Lower leg skin (tissue), 4 donors: ENCODE results near the gene ERICH2. TPM values are rescaled to one million over a fixed set of nuclear protein-coding genes. Genes with fewer than 3 reads are reported as not detected.

Source experiments
- DNase-seq, 2 donors: peaks; one replicate each; pipeline ENCODE4 v3.0.0-alpha.2; 2019; ENCODE audit warnings: low spot score in 2 of 2
- H3K4me3 ChIP-seq: fragments of 200-600 bp; sonication (generic); 2 replicates; pipeline ENCODE4 v1.5.1; 2017; ENCODE audit warnings: mild to moderate bottlenecking, low read depth; ENCODE audit not compliant: poor library complexity, severe bottlenecking
- POLR2A ChIP-seq, 2 donors: fragments of 450-650 bp; IDR thresholded peaks; one replicate each; pipeline ENCODE4 v1.6.1; 2016 to 2017; ENCODE audit warnings: antibody characterized with exemption in 2 of 2, mild to moderate bottlenecking in 1 of 2, moderate library complexity in 1 of 2
- WGBS, 2 donors: methylation state at CpG; one replicate each; pipeline ENCODE4 v1.1.5; 2018; 5-methylcytosine and 5-hydroxymethylcytosine counted together
- intact Hi-C: fragments of 100-400 bp; cut with DNase I; formaldehyde crosslinking; loops from one replicate; pipeline ENCODE4 v1.15.0; 2023; ENCODE audit warnings: low total_unique reads
- total RNA-seq, 4 donors: library from RNA; depleted of rRNA; stranded (reverse); fragments of >200 nt; gene quantifications; one replicate each; pipeline ENCODE4 v1.1.0, GENCODE V29; 2016
- TF ChIP-seq, protein P1 (sequence below), 3 donors: fragments of 450-650 bp; IDR thresholded peaks; one replicate each; pipeline ENCODE4 v1.5.1; 2016; ENCODE audit warnings: antibody characterized with exemption in 3 of 3, mild to moderate bottlenecking in 3 of 3, moderate library complexity in 2 of 3

The ERICH2 gene
- total RNA-seq, 4 donors from 2014 or later, result 0.58 TPM; not detected in 3

DNA sequence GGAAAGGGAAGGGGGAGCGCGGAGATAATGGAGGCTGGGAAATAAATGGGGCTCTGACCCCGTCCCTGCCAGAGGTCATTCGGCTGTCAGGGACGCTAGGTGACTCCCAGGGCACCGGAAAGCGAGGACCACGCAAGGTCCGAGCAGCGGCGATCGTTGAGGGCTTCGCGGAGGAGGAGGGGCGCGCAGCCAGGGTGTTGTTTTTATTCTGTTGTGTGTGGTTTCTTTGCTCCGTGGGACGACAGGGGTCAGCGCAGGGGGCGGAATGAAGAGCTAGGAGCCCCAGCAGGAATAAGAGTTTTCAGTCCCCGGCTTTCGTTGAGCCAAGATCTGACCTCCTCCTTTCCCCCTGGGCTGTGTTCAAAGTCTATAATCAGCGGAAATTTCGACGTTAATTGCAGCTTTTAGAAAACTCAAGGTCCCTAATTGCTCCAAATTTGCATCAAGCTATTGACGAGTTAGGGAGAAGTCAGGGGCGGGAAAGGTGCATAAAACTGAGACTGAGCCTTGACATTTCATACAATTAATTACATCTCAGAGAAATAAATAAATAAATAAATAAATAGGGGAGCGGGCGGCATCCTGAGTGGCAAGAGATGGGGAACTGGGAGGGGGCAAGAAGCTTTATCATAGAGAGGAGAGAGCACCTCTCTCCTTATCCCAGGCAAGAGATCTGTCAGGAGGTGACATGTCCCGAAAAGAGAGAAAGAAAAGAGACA, 48.7 kb downstream of the ERICH2 start:
- intact Hi-C loops, result loop anchor here (10.0 kb wide), 1 partner anchor 334 kb away; no protein-coding TSS in a partner anchor
- TF ChIP-seq, protein P1, sequence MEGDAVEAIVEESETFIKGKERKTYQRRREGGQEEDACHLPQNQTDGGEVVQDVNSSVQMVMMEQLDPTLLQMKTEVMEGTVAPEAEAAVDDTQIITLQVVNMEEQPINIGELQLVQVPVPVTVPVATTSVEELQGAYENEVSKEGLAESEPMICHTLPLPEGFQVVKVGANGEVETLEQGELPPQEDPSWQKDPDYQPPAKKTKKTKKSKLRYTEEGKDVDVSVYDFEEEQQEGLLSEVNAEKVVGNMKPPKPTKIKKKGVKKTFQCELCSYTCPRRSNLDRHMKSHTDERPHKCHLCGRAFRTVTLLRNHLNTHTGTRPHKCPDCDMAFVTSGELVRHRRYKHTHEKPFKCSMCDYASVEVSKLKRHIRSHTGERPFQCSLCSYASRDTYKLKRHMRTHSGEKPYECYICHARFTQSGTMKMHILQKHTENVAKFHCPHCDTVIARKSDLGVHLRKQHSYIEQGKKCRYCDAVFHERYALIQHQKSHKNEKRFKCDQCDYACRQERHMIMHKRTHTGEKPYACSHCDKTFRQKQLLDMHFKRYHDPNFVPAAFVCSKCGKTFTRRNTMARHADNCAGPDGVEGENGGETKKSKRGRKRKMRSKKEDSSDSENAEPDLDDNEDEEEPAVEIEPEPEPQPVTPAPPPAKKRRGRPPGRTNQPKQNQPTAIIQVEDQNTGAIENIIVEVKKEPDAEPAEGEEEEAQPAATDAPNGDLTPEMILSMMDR (IDR thresholded peaks at IDR 0.05), result no peak
- no peak for TF ChIP-seq POLR2A (IDR thresholded peaks at IDR 0.05)
- no peak for DNase-seq
- H3K4me3 ChIP-seq, result no peak overlapping the region
- 11 to 13% methylated on average over 30 of the region's 30 CpGs for WGBS, 2 donors

DNA sequence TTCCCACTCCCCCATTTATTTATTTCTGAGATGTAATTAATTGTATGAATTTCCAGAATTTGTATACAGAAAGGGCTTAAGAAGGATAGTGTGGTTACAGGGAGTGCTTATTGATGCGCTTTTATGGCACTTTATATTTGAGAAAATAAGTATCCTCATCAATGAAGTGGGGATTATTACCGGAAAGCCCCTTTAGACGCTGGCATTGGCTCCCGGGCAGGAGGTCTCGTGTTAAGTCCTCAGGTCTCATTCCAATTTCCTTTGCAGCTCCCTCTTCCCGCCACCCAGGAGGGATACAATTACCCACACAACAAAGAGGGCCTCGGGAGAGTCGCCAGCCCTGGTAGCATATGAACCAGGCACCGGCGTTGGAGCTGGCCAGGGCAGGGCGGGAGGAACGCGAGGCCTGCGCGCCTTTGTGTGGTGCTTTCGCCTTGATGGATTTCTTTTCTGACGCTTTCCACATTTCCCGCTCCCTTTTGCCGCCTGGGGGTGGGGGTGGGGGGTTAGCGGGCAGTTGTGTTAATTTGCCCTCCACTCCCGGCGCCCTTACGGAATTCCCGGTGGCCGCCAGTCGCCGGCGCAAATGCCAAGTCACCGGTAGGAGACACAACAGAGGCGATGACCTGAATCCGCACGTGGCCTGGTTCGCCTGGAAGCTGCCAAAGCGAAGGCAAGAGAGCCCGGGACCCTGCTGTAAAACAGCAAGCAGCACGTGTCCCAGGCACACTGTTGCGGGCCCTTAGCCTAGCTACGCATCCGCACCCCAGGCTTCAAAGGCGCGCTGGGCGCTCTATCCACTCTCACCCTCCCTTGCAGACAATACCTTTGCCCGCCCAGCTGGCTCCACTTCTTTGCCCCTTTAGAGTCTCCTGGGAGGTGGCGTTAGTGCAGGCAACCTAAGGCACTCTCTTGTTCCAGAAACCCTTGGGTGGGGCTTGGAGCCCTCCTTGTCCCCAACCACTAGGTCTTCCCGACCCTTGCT, 49.8 kb downstream of the ERICH2 start:
- no peak overlapping the region for H3K4me3 ChIP-seq
- intact Hi-C loops, result loop anchor here (10.0 kb wide), 1 partner anchor 335 kb away; no protein-coding TSS in a partner anchor
- no peak for TF ChIP-seq POLR2A (IDR thresholded peaks at IDR 0.05)
- TF ChIP-seq, protein P1 (IDR thresholded peaks at IDR 0.05), result no peak
- WGBS, 2 donors, result 19 to 21% methylated on average over 40 to 45 of the region's 45 CpGs
- peak in 1 of 2 donors; percentile 85 for DNase-seq

DNA sequence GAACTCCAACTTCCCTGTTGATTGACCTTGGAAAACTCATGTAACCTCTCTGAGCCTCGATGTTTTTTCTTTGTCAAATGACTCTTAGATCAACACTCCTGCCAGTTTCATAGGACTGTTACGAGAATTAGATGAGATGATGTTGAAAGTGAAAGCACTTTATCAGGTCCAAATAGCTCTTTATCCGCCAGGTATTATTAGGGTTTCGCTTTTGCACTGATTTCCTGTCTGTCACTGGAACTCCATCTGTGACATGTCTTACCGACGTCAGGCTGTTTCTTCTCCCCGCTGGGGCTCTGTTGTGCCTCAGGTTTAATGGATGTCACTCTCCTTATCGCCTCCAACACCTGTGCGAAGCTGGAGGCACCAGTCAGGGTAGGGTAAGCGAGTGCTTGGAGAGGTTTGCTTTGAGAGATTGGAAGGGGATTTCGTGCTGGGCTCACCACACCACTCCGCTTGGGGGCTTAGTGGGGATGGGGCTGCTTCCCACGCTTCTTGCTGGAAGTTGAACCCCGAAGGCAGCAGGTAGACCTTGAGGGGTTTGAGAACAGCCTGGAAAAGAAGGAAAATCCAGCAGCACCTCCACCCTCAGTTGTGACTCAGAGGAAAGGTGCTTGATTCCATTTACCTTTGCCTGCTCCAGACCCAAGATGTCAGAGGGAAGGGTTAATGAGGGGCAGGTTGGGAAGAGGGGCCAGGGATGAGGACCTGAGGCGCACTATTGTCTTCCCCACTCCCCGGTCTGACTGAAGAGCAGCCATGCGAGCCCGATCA, 50.8 kb downstream of the ERICH2 start:
- no peak for DNase-seq
- 19 to 28% methylated on average over 18 of the region's 18 CpGs for WGBS, 2 donors
- TF ChIP-seq POLR2A (IDR thresholded peaks at IDR 0.05), result no peak
- TF ChIP-seq, protein P1 (IDR thresholded peaks at IDR 0.05), result no peak
- intact Hi-C loops, result no loop called here
- no peak overlapping the region for H3K4me3 ChIP-seq

DNA sequence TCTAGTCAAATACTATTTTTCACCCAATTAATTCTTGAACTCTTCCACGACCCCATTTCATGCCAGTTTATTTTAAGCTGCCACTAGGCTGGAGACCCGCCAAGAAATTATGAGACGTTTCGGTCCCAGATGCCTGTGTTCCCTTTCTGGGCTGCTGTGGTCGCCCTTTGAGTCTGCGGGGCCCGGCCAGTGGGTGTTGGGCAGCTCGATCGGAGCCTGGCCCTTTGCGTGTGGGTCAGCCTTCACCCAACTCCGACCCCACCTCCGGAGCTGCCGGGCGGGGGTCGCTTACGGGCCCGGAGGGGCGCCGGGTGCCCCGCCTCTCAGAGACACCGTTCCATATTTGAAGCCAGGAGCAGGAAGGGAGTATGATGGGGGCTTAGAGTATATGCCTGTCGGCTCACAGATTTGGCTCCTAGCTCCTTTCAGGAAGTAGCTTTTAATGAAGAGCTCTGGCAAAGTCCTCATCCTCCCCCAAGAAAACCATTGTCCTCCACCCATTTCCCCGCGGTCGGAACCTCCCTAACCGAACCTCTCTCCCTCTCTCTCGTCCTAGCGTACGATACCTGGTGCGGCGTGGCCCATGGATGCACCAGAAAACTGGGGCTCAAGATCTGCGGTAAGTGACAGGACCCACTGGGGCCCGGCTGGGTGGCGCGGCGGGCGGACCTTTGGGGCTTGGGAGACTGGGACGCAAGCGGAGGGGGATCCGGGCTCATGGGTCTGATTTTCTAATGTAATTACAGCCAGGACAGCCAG, 51.5 kb downstream of the ERICH2 start:
- DNase-seq, result peak in 1 of 2 donors; percentile 83
- TF ChIP-seq, protein P1 (IDR thresholded peaks at IDR 0.05), result no peak
- no peak for TF ChIP-seq POLR2A (IDR thresholded peaks at IDR 0.05)
- 6 to 17% methylated on average over 24 to 40 of the region's 40 CpGs for WGBS, 2 donors
- intact Hi-C loops, result no loop called here
- no peak overlapping the region for H3K4me3 ChIP-seq
